Measurements from ENCODE around the gene MYLK.

MYLK gene

GRCh38 chr3:123672429-123673146 is 211.5 kb downstream of the MYLK start:
- no peak for DNase-seq (ENCODE audit: low spot score)

- DNase-seq (ENCODE audit: low spot score): no peak
Observed at GRCh38 chr3:123670743-123671142, 213.4 kb downstream of the MYLK start.

GRCh38 chr3:123668906-123669305 is 215.2 kb downstream of the MYLK start:
- DNase-seq (ENCODE audit: low spot score): no peak

GRCh38 chr3:123667784-123668183 is 216.3 kb downstream of the MYLK start:
- no peak for DNase-seq (ENCODE audit: low spot score)

- DNase-seq (ENCODE audit: low spot score): no peak
Observed at GRCh38 chr3:123664753-123665152, 219.4 kb downstream of the MYLK start.

GRCh38 chr3:123663977-123664376 is 220.2 kb downstream of the MYLK start:
- no peak for DNase-seq (ENCODE audit: low spot score)

GRCh38 chr3:123661973-123662372 is 222.2 kb downstream of the MYLK start:
- no peak for DNase-seq (ENCODE audit: low spot score)

GRCh38 chr3:123660900-123661299 is 223.2 kb downstream of the MYLK start:
- no peak for DNase-seq (ENCODE audit: low spot score)

GRCh38 chr3:123660141-123660675 is 223.9 kb downstream of the MYLK start:
- no peak for DNase-seq (ENCODE audit: low spot score)

GRCh38 chr3:123658852-123659206 is 225.3 kb downstream of the MYLK start:
- DNase-seq (ENCODE audit: low spot score): no peak

GRCh38 chr3:123658118-123658851 is 225.8 kb downstream of the MYLK start:
- DNase-seq (ENCODE audit: low spot score): no peak

- DNase-seq (ENCODE audit: low spot score): no peak
Observed at GRCh38 chr3:123657568-123657967, 226.6 kb downstream of the MYLK start.

GRCh38 chr3:123657111-123657510 is 227.0 kb downstream of the MYLK start:
- no peak for DNase-seq (ENCODE audit: low spot score)

- no peak for DNase-seq (ENCODE audit: low spot score)
Observed at GRCh38 chr3:123656691-123657090, 227.4 kb downstream of the MYLK start.

GRCh38 chr3:123656274-123656673 is 227.9 kb downstream of the MYLK start:
- no peak for DNase-seq (ENCODE audit: low spot score)

- no peak for DNase-seq (ENCODE audit: low spot score)
Observed at GRCh38 chr3:123655400-123655799, 228.7 kb downstream of the MYLK start.

- DNase-seq (ENCODE audit: low spot score): no peak
Observed at GRCh38 chr3:123653221-123653682, 230.9 kb downstream of the MYLK start.

GRCh38 chr3:123652342-123652984 is 231.7 kb downstream of the MYLK start:
- peak; percentile 18 for DNase-seq (ENCODE audit: low spot score)

GRCh38 chr3:123651449-123652341 is 232.4 kb downstream of the MYLK start:
- DNase-seq (ENCODE audit: low spot score): no peak

GRCh38 chr3:123650101-123650500 is 234.0 kb downstream of the MYLK start:
- DNase-seq (ENCODE audit: low spot score): no peak

GRCh38 chr3:123648696-123649405 is 235.3 kb downstream of the MYLK start:
- no peak for DNase-seq (ENCODE audit: low spot score)
